Astrocyte (in vitro differentiated cells and primary cell): ENCODE measurements around the gene STX11.

Experiments used
- CTCF ChIP-seq: IDR thresholded peaks from 2 replicates; pipeline ENCODE4 v1.5.1; 2011; ENCODE audit warnings: low read depth, mild to moderate bottlenecking, inconsistent platforms, low read length, moderate library complexity; ENCODE audit not compliant: insufficient read depth
- EZH2 ChIP-seq: IDR thresholded peaks from 2 replicates; pipeline ENCODE4 v1.6.1; 2012; ENCODE audit warnings: mild to moderate bottlenecking, low read length, inconsistent platforms; ENCODE audit not compliant: insufficient read depth

DNA sequence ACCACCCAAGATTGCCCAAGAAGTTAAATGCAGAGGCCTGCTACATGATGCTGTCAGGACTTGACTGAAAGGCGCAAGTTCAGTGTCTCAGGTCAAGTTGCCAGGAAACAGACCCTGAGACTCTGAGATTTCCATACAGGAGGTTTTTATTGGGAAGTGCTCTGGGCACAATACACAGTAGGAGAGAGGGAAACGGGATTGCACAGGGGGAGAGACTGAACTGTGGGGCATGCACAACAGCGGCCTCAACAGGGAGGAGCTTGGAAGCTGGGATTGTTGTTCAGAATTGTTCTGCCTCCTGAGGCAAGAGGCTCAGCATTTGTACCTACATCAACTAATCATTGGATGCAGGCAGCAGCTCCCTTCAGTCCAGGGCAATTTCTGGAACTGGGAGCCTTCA, 6.7 kb downstream of the STX11 start:
- no peak for TF ChIP-seq CTCF
- no peak for TF ChIP-seq EZH2
